SIG-M5 treated with dmso at 0.1 percent for 504 hours (cell line): ENCODE data around the gene PGPEP1.
A peak's percentile ranks its signal among the peaks of the same experiment; 100 is the strongest.
"Not testable (repeated sequence)": the region's sequence is repeated elsewhere in the genome, so short reads cannot be mapped to it uniquely, and the experiment has no call there.

Experiments
- DNase-seq: peaks from one replicate; lab custom pipeline; 2025; ENCODE audit not compliant: unreplicated experiment; lab: John Stamatoyannopoulos, UW

Gene PGPEP1

DNA sequence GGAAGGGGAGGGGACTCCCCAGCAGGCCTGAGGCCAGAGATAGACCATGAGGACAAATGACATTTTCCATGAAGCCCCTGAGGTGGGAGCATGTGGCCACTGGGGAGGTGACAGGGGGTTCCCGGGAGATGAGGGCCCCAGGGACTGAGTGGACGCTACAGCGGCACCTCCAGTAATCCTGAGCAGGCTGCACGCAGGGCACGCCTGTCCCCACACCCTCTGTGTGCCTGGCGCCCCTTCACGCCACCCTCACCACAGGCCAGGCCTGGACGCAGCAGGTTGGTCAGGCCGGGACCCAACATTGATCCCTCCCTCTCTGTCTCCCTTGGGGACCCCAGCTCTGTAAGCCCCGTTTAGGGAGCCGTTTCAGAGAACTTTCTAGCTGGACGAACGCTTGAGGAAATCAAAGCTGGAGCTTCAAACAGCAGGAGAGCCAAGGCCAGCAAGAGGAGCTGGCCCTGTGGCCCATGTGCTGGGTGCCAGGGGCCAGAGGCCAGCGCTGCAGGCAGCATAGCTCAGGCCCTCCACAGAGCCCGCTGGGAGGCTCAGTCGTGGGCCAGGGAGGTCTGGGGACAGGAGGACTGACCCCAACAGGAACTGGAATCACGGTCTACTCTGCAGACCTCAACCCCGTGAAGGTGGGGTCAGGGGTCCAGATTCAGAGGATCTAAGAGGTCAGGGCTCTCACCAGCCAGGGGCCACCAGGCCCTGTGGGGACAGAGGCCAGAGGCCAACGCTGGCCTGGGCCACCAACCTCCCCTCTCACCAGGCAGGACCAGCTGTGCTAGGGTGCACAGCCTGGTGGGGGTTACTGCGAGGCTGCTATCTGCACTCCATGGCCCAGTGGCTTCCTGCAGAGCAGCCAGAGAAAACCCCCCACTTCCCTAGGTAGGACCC is 32.1 kb upstream of the PGPEP1 start:
- no peak for DNase-seq

DNA sequence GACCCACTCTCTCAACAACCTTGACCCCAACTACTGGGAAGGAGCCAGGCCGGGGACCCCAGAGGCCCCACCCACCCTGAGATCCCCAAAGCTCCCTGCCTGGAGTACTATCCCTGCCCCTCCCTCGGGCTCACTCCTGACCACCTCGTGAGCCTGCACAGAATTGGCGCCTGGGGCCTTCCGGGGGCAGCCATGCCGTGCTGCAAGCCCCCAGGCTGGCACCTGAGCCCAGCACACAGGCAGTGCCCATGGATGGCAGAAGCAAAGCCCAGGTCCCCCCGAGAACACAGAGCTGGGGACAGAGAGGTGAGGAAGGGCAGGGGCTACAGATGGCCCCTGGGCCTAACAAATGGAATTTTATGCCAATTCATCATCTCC is 31.5 kb upstream of the PGPEP1 start:
- no peak for DNase-seq

DNA sequence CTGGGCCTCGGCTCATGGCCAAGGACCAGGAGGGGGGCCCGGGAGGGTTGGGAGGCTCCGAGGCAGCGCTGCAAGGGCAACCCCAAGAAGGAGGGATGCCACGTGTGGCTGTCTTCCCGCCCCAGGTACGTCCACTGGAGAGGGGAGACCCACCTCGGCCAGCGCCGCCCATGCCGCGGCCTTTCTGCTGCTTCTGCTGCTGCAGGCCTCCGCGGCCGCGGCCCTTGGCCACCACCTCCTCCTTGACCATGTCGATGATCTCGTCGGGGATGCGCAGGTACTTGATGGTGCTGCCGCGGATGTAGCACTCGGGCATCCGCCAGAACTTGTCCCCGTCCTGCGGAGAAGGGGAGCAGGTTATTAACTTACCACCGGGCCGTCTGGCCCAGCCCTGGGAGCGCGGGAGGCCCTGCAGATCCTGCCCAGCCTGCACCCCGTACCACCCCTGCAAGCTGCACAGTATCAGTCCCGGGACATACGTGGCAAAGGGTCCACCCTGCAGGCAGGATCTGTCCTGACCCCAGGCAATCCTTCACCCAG is 30.8 kb upstream of the PGPEP1 start:
- no peak for DNase-seq

DNA sequence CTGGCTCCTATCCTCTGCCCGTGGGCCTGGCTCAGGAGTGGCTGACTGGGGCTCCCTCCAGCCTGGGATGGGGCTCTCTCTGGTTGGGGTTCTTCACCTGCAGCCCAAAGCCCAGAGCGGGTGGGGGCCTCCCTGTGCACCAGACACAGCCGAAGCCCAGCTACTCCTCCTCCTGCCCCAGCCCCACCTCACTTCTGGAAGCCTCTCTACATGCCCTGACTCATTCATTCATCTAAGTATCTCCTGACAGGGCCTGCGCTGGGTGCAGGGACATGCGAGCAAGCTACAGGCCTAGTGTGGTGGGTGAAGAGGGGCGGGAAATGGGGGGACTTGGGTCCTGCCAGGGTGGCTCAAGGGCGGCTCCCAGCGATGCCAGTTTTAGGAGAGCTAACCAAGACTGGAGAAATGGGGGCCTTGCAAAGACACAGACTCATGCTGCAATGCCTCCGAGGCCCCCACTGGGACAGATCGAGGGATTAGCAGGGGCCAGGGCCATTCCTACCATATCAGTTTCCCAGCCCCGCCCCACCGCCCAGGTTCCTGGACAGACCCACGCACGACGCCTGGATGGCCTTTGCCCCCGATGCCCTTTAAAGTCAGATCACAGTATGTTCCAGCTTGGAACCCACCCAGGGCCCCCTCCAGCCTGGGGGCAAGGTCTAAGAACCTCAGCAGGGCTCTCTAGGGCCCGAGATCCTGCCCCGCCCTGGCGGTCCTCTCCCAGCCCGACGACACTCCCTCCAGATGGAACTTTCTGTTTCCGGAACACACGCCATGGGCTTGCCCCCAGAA is 30.1 kb upstream of the PGPEP1 start:
- no peak for DNase-seq

DNA sequence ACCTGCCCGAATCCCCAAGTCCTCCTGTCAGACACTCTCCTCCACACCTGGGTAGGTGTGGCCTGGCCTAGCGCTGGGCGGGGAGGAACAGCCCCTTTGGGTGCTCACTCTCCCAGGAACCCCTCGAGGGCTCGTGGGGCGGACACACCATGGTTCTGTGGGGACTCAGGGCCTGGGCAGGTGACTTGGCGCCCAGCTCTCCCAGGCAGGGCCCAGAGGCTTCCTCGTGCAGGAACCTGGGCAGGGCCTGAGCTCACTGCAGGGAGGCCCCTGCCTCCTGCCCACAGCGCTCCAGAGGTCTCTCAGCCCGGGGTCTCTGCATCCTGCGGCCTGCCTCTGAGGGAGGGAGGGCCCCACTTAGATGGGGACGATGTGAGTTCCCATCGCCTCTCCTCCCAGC is 29.4 kb upstream of the PGPEP1 start:
- DNase-seq: no peak

DNA sequence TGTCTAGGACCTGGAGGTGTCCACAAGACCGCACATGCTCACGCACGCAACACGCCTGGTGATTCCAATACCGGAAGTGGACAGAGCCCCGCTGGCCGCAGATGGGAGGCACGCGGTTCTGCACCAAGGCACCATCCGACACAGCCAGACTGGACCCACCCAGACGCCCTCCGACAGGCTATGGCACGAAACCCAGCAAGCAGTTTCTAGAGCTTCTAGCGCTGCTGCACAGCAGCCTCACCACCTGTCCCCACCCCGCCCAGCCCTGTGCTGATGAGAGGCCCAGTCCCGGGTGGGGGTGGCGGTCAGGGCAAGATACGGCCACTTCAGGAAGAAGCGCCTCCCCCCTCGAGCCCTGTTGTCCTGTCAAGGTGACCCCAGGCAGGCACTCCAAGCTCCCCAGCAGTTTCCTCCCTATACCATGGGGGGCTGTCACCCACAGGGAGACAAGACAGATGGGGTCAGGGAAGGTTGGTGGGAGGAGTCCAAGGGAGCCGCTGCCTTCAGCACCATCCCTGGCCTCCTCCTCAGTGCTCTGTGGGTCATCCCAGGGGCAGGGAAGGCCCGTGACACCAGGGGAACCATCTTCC is 28.8 kb upstream of the PGPEP1 start:
- no peak for DNase-seq

DNA sequence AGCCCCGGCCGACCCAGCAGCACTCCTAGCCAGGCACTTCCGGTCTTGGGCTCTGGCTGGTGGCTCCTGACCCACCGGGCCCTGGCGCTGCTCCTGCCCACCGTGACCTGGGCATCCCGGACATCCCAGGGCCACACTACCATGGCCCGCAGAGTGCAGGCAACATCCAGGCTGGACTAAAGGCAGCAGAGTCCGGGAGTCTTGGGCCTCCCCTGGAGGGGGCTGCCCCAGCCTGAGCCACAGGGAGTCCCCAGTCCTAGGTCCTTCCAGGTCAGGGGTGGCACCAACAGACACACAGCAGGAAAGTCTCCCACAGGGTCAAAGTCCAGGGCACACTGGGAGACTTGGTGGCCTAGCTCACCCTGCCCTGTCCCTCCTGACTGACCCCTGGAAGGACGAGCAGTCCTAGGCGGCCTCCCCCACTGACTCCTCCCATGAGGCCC is 28.3 kb upstream of the PGPEP1 start:
- no peak for DNase-seq

DNA sequence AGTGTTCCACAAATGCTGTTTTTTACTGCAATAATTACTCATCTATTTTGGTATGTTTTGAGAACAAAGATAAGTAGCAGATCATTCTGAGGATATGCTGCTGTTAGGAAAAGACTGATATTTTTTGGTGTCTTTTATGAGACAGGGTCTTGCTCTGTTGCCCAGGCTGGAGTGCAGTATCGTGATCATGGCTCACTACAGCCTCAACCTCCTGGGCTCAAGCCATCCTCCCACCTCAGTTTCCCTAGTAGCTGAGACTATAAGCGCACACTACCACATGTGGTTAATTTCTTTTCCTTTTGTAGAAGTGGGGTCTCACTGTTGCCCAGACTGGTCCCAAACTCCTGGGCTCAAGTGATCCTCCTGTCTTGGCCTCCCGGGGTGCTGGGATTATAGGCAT is 27.0 kb upstream of the PGPEP1 start:
- no peak for DNase-seq

DNA sequence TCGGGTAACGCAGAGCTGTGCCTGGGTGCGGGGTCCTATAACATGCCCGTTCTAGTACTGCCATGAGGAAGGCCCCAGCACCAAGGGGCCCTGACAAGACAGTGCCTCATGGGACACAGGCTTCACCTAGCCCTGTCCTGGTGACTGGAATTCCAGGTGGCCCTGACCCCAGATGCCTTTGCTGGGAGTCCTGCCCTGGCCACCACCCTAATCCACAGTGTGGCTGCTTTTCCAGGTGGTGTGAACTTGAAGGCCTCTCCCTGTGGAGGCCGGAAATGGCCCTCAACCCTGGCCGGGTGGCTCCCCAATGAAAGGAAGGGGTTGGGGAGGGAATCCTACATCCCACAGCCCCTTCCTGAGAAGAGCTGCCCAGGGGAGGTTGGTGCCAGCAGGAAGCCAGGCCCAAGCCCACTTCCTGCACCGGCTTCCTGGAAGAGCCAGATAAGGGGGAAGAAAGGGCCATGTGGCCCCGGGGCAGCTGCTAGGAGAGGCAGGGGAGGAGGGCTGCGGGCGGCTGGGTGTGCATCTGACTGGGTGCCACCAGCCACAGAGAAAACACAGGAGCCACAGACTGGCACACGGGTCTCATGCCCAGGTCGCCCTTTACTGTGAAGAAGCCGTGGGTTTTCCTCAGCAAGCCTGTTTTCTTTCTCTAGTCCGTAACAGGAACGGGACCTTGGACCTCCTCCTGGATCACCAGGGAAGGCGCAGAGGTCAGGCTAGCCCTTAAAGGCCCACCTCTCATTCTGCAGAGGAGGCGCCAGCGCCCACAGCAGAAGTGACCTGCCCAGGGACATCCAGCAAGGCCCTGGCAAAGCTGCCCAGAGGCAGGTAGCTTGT is 22.2 kb upstream of the PGPEP1 start:
- DNase-seq: no peak

DNA sequence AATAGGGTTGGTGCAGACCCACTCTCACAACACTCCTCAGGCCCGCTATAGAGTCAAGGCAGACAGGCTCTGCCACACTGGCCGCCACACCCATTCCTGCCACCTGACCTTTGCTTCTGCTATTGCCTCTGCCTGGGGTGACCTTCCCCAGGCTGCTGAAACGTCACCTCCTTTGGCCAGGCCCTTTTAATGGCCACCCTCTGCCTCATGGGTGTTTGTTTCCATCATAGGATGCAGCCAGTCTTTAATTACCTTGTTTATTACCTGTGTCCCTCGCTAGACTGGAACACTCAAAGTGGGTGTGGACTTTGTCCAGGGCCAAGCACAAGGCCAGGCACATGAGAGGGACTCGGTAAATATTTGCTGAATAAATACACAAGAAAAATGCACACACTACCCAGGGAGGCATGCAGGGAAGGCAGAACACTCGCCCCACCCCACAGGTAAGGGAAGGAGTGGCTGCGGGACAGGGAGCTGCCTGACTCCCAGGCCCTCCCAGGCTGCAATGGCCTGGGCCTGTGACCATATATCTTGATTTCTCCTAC is 20.7 kb upstream of the PGPEP1 start:
- no peak for DNase-seq

DNA sequence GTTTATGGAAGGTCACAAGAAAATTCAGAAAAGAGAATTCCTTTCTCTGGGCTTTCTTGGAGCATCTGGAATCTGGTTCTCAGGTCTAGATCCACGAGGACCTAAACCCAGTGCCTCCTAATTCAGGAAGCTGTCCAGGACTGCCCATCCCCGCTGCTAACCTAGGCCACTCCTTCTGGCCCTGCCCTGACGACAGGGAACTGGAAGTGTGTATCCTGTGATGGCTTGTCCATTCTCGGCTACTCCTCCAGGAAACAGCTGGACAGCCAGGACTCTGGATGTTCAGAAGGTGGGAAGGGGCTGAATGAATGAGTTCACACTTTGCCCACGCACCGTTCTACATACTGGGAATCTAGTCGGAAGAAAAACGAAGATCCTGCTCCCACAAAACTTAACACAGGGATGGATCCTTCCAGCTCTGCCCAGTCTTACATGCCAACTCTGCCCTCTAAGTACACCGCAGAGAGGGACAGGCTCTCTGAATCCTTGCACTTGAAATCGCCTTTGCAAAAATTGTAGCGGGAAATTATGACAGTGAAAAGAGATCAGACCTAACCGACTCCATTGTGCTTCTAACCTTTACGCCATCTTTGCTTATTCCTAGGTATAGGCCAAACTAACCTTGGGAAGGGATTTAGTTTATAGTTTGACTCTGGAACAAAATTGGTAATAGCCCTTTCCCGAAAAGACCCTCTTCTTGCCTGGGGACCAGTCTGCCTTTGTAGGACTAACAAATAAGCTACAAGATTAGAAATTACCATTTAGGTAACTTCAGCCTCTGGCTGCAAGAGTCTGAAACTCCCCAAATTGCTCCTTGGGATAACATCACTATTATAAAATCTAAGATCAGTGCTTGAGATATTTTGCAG is 19.3 kb upstream of the PGPEP1 start:
- DNase-seq: no peak

DNA sequence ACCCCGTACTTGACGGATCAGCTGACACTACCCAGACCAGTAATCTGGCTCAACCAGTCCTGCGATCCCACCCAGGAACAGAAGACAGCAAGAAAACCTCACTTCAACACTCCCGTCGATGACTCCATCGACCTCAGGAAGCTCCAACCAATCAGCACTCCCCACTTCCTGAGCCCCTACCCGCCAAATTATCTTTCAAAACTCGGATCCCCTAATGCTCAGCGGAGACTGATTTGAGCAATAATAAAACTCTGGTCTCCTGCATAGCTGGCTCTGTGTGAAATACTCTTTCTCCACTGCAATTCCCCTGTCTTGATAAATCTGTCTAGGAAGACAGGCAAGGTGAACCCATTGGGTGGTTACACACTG is 18.7 kb upstream of the PGPEP1 start:
- peak; percentile 56 for DNase-seq

DNA sequence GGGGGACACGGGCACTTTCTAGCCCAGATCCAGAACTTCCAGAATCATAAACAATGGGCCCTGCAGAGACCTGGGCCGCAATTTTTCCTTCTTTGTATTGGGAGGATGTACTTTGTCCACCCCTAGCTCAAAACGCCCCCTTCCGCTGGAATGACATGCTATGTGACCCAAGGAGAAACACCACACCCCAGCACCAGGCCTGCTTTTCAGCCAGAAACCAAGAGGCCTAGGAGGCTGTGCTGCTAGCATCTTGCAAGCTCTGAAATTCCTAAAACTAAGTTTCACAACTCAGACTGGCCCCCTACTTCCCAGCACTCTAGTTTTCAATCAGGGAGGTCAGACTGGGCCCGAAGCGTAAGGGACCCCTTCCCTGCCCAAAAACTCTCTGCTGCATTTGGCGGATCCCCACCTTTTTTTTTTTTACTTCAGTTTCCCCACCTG is 18.1 kb upstream of the PGPEP1 start:
- DNase-seq: peak; percentile 53

DNA sequence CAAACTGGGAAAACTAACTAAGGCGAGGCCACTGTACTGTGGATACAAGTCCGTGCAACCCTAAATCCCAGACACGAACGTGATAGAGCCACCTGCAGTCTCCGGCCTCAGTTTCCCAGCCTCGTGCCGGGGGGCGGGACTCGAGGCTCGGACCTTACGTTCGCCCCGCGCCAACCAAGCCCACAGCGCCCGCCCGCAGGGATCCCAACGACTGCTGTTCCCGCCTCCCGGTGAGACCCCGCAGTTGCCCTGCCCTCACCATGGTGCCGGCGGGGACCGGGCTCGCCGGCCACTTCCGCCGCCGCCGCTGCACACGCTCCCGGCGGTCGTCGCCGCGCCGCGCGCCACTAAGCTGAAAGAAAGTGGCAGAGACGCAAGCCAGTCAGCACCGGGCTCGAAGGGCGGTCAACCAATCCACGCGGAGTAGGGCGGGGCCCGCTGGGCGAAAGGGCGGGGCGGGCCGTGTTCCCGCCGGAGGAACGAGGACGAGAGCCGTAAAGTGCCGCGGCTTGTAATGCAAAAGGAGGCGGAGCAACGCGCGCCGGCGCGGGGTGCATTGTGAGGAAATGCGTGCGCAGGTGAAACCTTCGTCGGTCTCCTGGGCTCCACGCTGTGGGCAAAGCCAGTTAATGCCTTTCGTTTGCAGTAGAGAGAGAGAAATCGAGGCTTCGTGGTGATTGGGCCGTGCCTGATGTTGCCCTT is 17.5 kb upstream of the PGPEP1 start, which contains the start of gene LSM4:
TSS of gene LSM4 (minus strand) at position 318 of the 702 bp plus-strand sequence. CDS start at position 262, 56 bp downstream.
- DNase-seq: peak; percentile 97

DNA sequence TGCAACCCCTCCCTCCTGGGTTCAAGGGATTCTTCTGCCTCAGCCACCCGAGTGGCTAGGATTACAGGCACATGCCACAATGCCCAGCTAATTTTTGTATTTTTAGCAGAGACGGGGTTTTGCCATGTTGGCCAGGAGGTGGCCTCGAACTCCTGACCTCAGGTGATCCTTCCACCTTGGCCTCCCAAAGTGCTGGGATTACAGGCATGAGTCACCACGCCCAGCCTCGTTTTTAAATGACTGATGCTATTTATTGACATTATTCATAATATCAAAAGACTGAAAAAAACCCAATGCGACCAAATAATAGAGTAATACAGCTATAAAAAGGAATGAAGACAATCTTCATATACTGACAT is 16.0 kb upstream of the PGPEP1 start:
- not testable (repeated sequence) for DNase-seq

DNA sequence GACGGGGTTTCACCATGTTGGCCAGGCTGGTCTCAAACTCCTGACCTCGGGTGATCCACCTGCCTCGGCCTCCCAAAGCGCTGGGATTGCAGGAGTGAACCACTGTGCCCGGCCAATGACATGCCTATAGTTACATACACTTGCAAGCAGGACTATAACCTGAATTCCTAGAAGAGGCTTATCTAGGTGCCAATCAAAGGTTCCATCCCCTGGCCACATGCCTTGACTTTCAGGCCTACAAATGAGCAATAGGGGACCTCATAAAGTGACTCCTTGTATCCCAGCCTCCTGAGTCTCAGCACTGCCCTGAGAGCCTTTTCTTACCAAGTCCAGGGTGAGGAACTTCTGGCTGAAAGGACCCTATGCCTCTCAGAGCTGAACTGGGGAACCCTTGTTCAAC is 13.6 kb upstream of the PGPEP1 start:
- DNase-seq: no peak

DNA sequence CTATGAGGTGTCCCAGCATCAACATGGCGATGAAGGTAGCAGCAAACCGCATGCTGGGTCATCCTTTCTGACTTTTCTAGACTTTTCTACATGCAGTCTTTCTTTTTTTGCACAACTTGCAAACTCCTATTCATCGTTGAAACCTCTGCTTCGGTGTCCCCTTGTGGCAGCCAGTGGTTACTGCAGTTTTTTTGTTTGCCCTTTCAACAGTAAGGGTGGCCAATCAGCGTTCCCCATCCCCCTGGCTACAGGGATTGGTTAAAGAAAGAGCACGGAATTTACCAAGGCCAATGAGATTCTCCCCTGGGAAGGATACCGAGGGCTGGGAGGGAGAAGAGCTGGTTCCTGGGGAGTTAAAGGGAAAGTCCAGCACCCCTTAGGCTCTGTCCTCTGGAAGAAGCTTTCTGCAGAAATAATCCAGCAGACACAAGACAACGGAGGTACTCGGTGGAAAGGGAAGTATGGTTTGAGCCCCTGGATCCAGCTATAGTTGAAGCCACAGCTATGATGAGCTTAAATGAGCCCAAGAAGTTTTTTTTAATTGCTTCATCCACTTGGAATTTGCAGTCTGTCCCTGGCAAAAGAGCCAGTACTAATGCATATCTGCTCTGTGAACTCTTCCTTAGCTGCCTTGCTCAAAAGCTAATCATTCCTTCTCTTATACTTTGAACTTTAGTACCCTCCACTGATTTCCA is 11.9 kb upstream of the PGPEP1 start:
- peak; percentile 96 for DNase-seq

DNA sequence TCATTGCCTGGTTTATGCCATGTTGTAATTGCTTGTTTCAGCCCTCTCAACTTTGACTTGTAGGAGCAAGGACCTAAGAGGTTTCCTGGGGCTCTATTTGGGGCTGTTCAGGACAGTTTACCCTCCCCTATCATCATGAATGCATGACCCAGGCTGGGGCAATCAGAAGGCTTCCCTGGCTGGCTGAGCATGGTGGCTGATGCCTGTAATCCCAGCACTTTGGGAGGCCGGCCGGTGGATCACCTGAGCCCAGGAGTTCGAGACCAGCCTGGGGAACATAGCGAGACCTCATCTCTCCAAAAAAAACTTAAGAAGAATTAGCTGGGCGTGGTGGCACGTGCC is 11.4 kb upstream of the PGPEP1 start:
- no peak for DNase-seq
